Ovary (tissue), 9 donors: ENCODE data around the gene KXD1. TPM values are rescaled to one million over a fixed set of nuclear protein-coding genes. Genes with fewer than 3 reads are reported as not detected.
A peak's percentile ranks its signal among the peaks of the same experiment; 100 is the strongest.

Experiments used
- DNase-seq, 5 donors: peaks; one replicate each; pipeline ENCODE4 v3.0.0-alpha.2; 2019 to 2020
- H3K27ac ChIP-seq, 2 donors: fragments of 200-600 bp; one replicate each; pipeline versions ENCODE4 v1.5.1 to v1.8.0; 2019 to 2022
- H3K27me3 ChIP-seq: fragments of 200-600 bp; one replicate; pipeline ENCODE4 v1.8.0; 2022
- H3K36me3 ChIP-seq: fragments of 200-600 bp; sonication (generic); one replicate; pipeline ENCODE4 v1.5.1; 2019
- H3K4me1 ChIP-seq: one replicate; pipeline ENCODE4 v1.8.1; 2013; ENCODE audit warnings: mild to moderate bottlenecking, moderate library complexity; ENCODE audit not compliant: insufficient read depth
- H3K4me3 ChIP-seq: fragments of 200-600 bp; sonication (generic); one replicate; pipeline ENCODE4 v1.5.1; 2017
- H3K9me3 ChIP-seq, 2 donors: fragments of 200-600 bp in 1 of 2; sonication (generic) in 1 of 2; one replicate each; pipeline versions ENCODE4 v1.5.1 to v1.8.1; 2013 to 2019; ENCODE audit warnings: mild to moderate bottlenecking in 1 of 2, moderate library complexity in 1 of 2
- CTCF ChIP-seq, 3 donors: fragments of 450-650 bp in 2 of 3; fragments of 200-600 bp in 1 of 3; IDR thresholded peaks; one replicate each; pipeline versions ENCODE4 v1.5.1 to v1.8.0; 2016 to 2022; ENCODE audit warnings: antibody characterized with exemption in 3 of 3, mild to moderate bottlenecking in 1 of 3
- EP300 ChIP-seq: sonication (generic); formaldehyde crosslinking; IDR thresholded peaks from one replicate; pipeline ENCODE4 v1.6.1; 2017; ENCODE audit warnings: antibody characterized with exemption
- POLR2A ChIP-seq: fragments of 450-650 bp; IDR thresholded peaks from one replicate; pipeline ENCODE4 v1.6.1; 2017; ENCODE audit warnings: antibody characterized with exemption, mild to moderate bottlenecking, moderate library complexity
- WGBS, 3 donors: extraction: QIAGEN DNeasy Blood & Tissue Kit in 1 of 3; methylation state at CpG; one replicate each; pipeline versions ENCODE4 v1.1.5 to v1.1.7; 2013 to 2017; 5-methylcytosine and 5-hydroxymethylcytosine counted together
- intact Hi-C, 4 donors: fragments of 100-400 bp; cut with DNase I; formaldehyde crosslinking; loops; one replicate each; pipeline versions ENCODE4 v1.11.0 to v1.15.1; 2022 to 2023
- polyA plus RNA-seq, 2 donors: library from polyadenylated mRNA; stranded (reverse); fragments of 200-250 nt in 1 of 2; fragments of 350-450 nt in 1 of 2; fragmentation: Illumina TruSeq in 1 of 2; extraction: RNeasy Lipid Tissue Mini Kit (QIAGEN cat#74804) in 1 of 2; gene quantifications; one replicate each; pipeline ENCODE4 v1.2.3, GENCODE V29; 2013 to 2014
- total RNA-seq, 7 donors: library from RNA; depleted of rRNA in 2 of 7; stranded (reverse); fragments of >200 nt in 2 of 7; fragmentation: NEBNext Ultra II Directional in 3 of 7; extraction: Animal tissue kit (Norgen Biotek cat#: 25700) in 3 of 7; gene quantifications; one replicate each; pipeline versions ENCODE4 v1.1.0 to v1.2.4, GENCODE V29; 2016 to 2023
- donor health status: DM: no; HTN: no; CAD: no; lungs with moderate emphysema.
- donor health status: DM: no; HTN: no; CAD: no.
- donor health status: Bipolar disorder and iron deficiency.
- donor health status: DM: yes; HTN: yes; CAD: no.
- donor health status: DM: no; HTN: no; CAD: no.
- donor health status: DM: yes; HTN: yes; CAD: no.

Gene KXD1
- total and polyA plus RNA-seq, 9 donors = 52.0 to 78.3 (median 65.9) TPM

- Histone ChIP-seq H3K4me1 (no peaks in the 10 kb centered on the region), H3K9me3 (no peaks in the 10 kb centered on the region), H3K36me3 (no peaks in the 10 kb centered on the region), H3K27me3 (no peaks in the 10 kb centered on the region), H3K27ac (peak within 1 kb of the TSS; percentile 82 to 99), H3K4me3 (peak within 1 kb of the TSS; percentile 93)
- 0 to 2% (median 0%) methylated on average over 8 to 86 of the region's 86 CpGs for WGBS, 3 donors
- no peak for TF ChIP-seq POLR2A
- no peak for TF ChIP-seq CTCF (IDR thresholded peaks at IDR 0.05)
- TF ChIP-seq EP300 = no peak
- peak; percentile 94 to 97 (median 96) for DNase-seq
- intact Hi-C loops = no loop called here
These were observed 14.5 kb upstream of the KXD1 start, which contains the start of gene FKBP8 for GRCh38 chr19:18542941-18543813. TSS of gene FKBP8 (minus strand) at chr19:18543573. CDS start at chr19:18541970, 1,603 bp downstream.

GRCh38 chr19:18543814-18544475, 13.7 kb upstream of the KXD1 start:
- intact Hi-C loops = no loop called here

GRCh38 chr19:18551631-18552030, 6.0 kb upstream of the KXD1 start:
- intact Hi-C loops = no loop called here
- DNase-seq = no peak
- Histone ChIP-seq H3K4me1 (no peaks in the 10 kb centered on the region), H3K36me3 (no peaks in the 10 kb centered on the region), H3K27ac (no peak overlapping the region), H3K9me3 (no peaks in the 10 kb centered on the region), H3K4me3 (no peak overlapping the region), H3K27me3 (no peaks in the 10 kb centered on the region)
- TF ChIP-seq EP300 = no peak
- TF ChIP-seq POLR2A = no peak
- no peak for TF ChIP-seq CTCF (IDR thresholded peaks at IDR 0.05)
- WGBS, 3 donors = 58 to 68% (median 59%) methylated on average over 6 of the region's 6 CpGs

More at GRCh38 chr19:18543814-18544475, 13.7 kb upstream of the KXD1 start:
- no peaks in the 10 kb centered on the region for H3K36me3 ChIP-seq
- H3K4me3 ChIP-seq = peak overlapping the region; percentile 93
- 9 to 20% (median 11%) methylated on average over 9 to 12 of the region's 12 CpGs for WGBS, 3 donors
- TF ChIP-seq CTCF (IDR thresholded peaks at IDR 0.05) (no peak), EP300 (no peak), POLR2A (no peak)
- no peaks in the 10 kb centered on the region for H3K27me3 ChIP-seq
- H3K4me1 ChIP-seq = no peaks in the 10 kb centered on the region
- no peak overlapping the region for H3K27ac ChIP-seq
- H3K9me3 ChIP-seq = no peaks in the 10 kb centered on the region
- DNase-seq = peak in 1 of 5 donors; percentile 38

- WGBS, 3 donors = 1 to 2% (median 2%) methylated on average over 11 of the region's 11 CpGs
- Histone ChIP-seq H3K36me3 (no peaks in the 10 kb centered on the region), H3K27ac (peak overlapping the region; percentile 70 to 92), H3K4me1 (no peaks in the 10 kb centered on the region), H3K27me3 (no peaks in the 10 kb centered on the region), H3K4me3 (peak overlapping the region; percentile 98), H3K9me3 (no peaks in the 10 kb centered on the region)
- intact Hi-C loops = no loop called here
- TF ChIP-seq CTCF (IDR thresholded peaks at IDR 0.05) = peak in 1 of 3 donors; percentile 8
- no peak for TF ChIP-seq EP300
- DNase-seq = no peak
These were observed 509 bp downstream of the KXD1 start for GRCh38 chr19:18558202-18558555.
